K562 (cell line): Measurements from ENCODE around the gene HAS3. TPM values are rescaled to one million over a fixed set of nuclear protein-coding genes. Genes with fewer than 3 reads are reported as not detected.

Experiments
- HNRNPLL ChIP-seq: fragments of 200-400 bp; formaldehyde crosslinking; IDR thresholded peaks from 2 replicates; pipeline ENCODE4 v1.6.1; 2017; ENCODE audit warnings: low read length, low read depth, mild to moderate bottlenecking; ENCODE audit not compliant: poor library complexity, severe bottlenecking
- HSF4 ChIP-seq: fragments of 250-450 bp; sonication (Bioruptor Pico); IDR thresholded peaks from 2 replicates; pipeline ENCODE4 v2.1.2; 2022; ENCODE audit warnings: mild to moderate bottlenecking, moderate library complexity, borderline replicate concordance
- JUN ChIP-seq, 2 experiments: sonication (generic) in 1 of 2; formaldehyde crosslinking in 1 of 2; IDR thresholded peaks; 2 replicates each; pipeline versions ENCODE4 v1.6.1 to v1.8.0; 2012 to 2022; ENCODE audit warnings: borderline replicate concordance in 2 of 2, mild to moderate bottlenecking in 2 of 2, improper control_type of control experiment in 1 of 2, low read depth in 1 of 2, low read length in 1 of 2, missing genetic modification reagents in 1 of 2
- MAX ChIP-seq: sonication (generic); formaldehyde crosslinking; IDR thresholded peaks from 2 replicates; pipeline ENCODE4 v1.9.0; 2022; ENCODE audit warnings: mild to moderate bottlenecking, missing genetic modification reagents
- MCM3 ChIP-seq: fragments of 450-650 bp; IDR thresholded peaks from 2 replicates; pipeline ENCODE4 v1.6.1; 2016
- MIER1 ChIP-seq: fragments of 450-650 bp; IDR thresholded peaks from 2 replicates; pipeline ENCODE4 v1.6.1; 2016; ENCODE audit warnings: antibody characterized with exemption, mild to moderate bottlenecking, low read depth
- SOX6 ChIP-seq: fragments of 450-650 bp; IDR thresholded peaks from 2 replicates; pipeline ENCODE4 v1.6.1; 2014; ENCODE audit warnings: mild to moderate bottlenecking
- STAT6 ChIP-seq: sonication (generic); formaldehyde crosslinking; IDR thresholded peaks from 2 replicates; pipeline ENCODE4 v1.8.1; 2023; ENCODE audit warnings: mild to moderate bottlenecking, missing genetic modification reagents
- SUPT5H ChIP-seq: fragments of 450-650 bp; IDR thresholded peaks from 2 replicates; pipeline ENCODE4 v1.6.1; 2016
- TAF9B ChIP-seq: fragments of 450-650 bp; IDR thresholded peaks from 2 replicates; pipeline ENCODE4 v1.6.1; 2018; ENCODE audit warnings: mild to moderate bottlenecking; ENCODE audit not compliant: partially characterized antibody
- TARDBP ChIP-seq: fragments of 450-650 bp; IDR thresholded peaks from 2 replicates; pipeline ENCODE4 v1.6.1; 2016
- TOE1 ChIP-seq, 2 experiments: fragments of 450-650 bp in 1 of 2; sonication (generic) in 1 of 2; formaldehyde crosslinking in 1 of 2; IDR thresholded peaks; 2 replicates each; pipeline versions ENCODE4 v1.7.1 to v1.8.0; 2016 to 2022; ENCODE audit warnings: borderline replicate concordance in 2 of 2, mild to moderate bottlenecking in 2 of 2, antibody characterized with exemption in 1 of 2, inconsistent platforms in 1 of 2, low read depth in 1 of 2, missing genetic modification reagents in 1 of 2, moderate library complexity in 1 of 2
- ZC3H8 ChIP-seq: fragments of 450-650 bp; IDR thresholded peaks from 2 replicates; pipeline ENCODE4 v1.6.1; 2017
- ZFP30 ChIP-seq: fragments of 250-450 bp; sonication (Bioruptor Pico); IDR thresholded peaks from 2 replicates; pipeline ENCODE4 v1.8.0; 2022; ENCODE audit warnings: moderate library complexity, mild to moderate bottlenecking, inconsistent platforms, borderline replicate concordance
- ZNF311 ChIP-seq: fragments of 250-450 bp; sonication (Bioruptor Pico); IDR thresholded peaks from 2 replicates; pipeline ENCODE4 v1.4.0; 2020; ENCODE audit warnings: mild to moderate bottlenecking, moderate library complexity
- ZNF384 ChIP-seq: IDR thresholded peaks from 2 replicates; pipeline ENCODE4 v1.6.1; 2012; ENCODE audit warnings: low read depth, low read length, improper control_type of control experiment
- polyA plus RNA-seq, 8 experiments: library from polyadenylated mRNA; depleted of rRNA in 4 of 8; stranded (reverse) in 5 of 8; unstranded in 3 of 8; fragments of >200 nt; fragmentation: Nextera tagmentation in 2 of 8; fragmentation: Illumina TruSeq in 1 of 8; extraction: Ambion mirVana in 2 of 8; extraction: Trizol in 1 of 8; gene quantifications; 2 replicates each; pipeline versions ENCODE4 v1.2.1 to v1.2.3, GENCODE V29; 2011 to 2014; ENCODE audit warnings: inconsistent platforms in 1 of 8, missing spikeins in 1 of 8
- total RNA-seq, 7 experiments: library from RNA; depleted of rRNA in 6 of 7; stranded (reverse); fragments of >200 nt in 6 of 7; fragmentation: Illumina TruSeq in 2 of 7; extraction: Trizol in 2 of 7; gene quantifications; 2 replicates each; pipeline versions ENCODE4 v1.2.1 to v1.2.3, GENCODE V29; 2011 to 2021; ENCODE audit warnings: low replicate concordance in 1 of 7
- TF ChIP-seq, protein P1 (sequence below), 2 experiments: fragments of 450-650 bp in 1 of 2; sonication (generic) in 1 of 2; formaldehyde crosslinking in 1 of 2; IDR thresholded peaks in 1 of 2; conservative IDR thresholded peaks in 1 of 2; 2 replicates each; pipeline versions ENCODE4 v1.6.1 to v1.8.1; 2016 to 2023; ENCODE audit warnings: mild to moderate bottlenecking in 2 of 2, moderate library complexity in 2 of 2, inconsistent platforms in 1 of 2, missing genetic modification reagents in 1 of 2
- TF ChIP-seq, protein P2 (sequence below): fragments of 250-450 bp; sonication (Bioruptor Pico); IDR thresholded peaks from 2 replicates; pipeline ENCODE4 v1.6.1; 2021; ENCODE audit warnings: mild to moderate bottlenecking
- TF ChIP-seq, protein P3 (sequence below): fragments of 200-400 bp; formaldehyde crosslinking; IDR thresholded peaks from 2 replicates; pipeline ENCODE4 v1.6.1; 2017; ENCODE audit warnings: mild to moderate bottlenecking, low read depth, low read length, moderate library complexity

Gene HAS3
- total and polyA plus RNA-seq, 9 of the 15 experiments (the other 6 are each of a cell fraction or from before 2014, with no cell fraction given) = 0.04 to 0.33 (median 0.13) TPM; not detected in 1

DNA sequence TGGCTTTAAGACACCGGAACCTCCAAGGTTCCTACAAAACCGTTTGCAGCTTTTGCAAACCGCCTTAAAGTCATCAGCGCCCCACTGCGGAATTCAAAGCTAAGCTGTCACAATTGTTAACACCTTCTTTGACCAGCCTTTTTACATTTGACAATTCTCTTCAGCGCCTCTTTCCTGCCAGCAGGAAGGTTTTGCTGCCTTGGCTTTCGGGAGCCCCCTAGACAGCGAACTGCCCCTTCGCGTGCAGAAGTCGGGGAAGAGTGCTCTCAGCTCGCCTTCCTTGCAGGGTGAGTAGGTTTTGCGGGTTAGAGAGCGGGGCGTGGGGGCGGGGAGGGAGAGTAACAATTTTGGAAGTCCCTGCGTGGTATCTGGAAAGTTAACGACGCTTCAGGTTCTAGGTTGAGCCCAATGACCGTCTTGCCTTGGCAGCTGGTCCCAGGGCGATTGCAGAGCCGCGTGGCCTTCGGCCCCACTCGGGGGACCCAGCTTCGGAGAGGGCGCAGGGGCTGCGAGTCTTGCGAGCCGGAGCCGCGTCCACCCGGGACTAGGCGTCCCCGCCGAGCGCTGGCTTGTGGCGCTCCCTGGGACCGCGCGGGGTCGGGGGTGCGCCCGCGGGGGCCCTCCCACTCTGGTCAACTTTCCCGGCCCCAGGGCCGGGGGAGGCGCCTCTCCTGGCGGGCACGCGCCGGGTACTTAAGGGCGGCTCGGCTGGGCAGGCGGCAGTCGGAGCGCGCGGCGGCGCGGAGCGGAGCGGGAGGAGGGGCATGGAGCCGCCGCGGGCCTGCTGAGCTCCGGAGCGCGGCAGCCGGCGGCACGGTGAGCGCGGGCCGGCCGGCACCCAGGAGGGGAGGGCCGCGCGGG is at the start of gene HAS3 (continued):
- TF ChIP-seq STAT6 (CRISPR knock-in tag) = no peak
- TF ChIP-seq TOE1 (IDR thresholded peaks at IDR 0.05; ENCODE audit: borderline replicate concordance) = no peak
- TF ChIP-seq TOE1 (CRISPR knock-in tag; IDR thresholded peaks at IDR 0.05; ENCODE audit: borderline replicate concordance, low read depth) = no peak
- TF ChIP-seq, protein P1, sequence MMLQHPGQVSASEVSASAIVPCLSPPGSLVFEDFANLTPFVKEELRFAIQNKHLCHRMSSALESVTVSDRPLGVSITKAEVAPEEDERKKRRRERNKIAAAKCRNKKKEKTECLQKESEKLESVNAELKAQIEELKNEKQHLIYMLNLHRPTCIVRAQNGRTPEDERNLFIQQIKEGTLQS (IDR thresholded peaks at IDR 0.05) = no peak
- TF ChIP-seq, protein P1 (CRISPR knock-in tag; conservative IDR thresholded peaks at IDR 0.05) = no peak
- TF ChIP-seq ZNF384 = 0 out of 2 replicates have a peak, but pooled peaks have one; percentile 5
- TF ChIP-seq MAX (CRISPR knock-in tag) = 0 out of 2 replicates have a peak, but pooled peaks have one; percentile 41
- TF ChIP-seq ZC3H8 = no peak
- peak; percentile 46 for TF ChIP-seq HNRNPLL
- no peak for TF ChIP-seq ZNF311 (CRISPR knock-in tag)
- no peak for TF ChIP-seq MCM3
- TF ChIP-seq TARDBP = no peak
- TF ChIP-seq ZFP30 (CRISPR knock-in tag) = no peak
- TF ChIP-seq TAF9B = no peak
- TF ChIP-seq, protein P2, sequence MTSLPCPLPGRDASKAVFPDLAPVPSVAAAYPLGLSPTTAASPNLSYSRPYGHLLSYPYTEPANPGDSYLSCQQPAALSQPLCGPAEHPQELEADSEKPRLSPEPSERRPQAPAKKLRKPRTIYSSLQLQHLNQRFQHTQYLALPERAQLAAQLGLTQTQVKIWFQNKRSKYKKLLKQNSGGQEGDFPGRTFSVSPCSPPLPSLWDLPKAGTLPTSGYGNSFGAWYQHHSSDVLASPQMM (CRISPR knock-in tag) = no peak
- peak; percentile 28; the same call in 1 of the 2 replicates for TF ChIP-seq SOX6
- TF ChIP-seq JUN (IDR thresholded peaks at IDR 0.05; ENCODE audit: borderline replicate concordance, low read depth, low read length) = no peak
- TF ChIP-seq JUN (CRISPR knock-in tag; IDR thresholded peaks at IDR 0.05; ENCODE audit: borderline replicate concordance) = no peak
- TF ChIP-seq, protein P3, sequence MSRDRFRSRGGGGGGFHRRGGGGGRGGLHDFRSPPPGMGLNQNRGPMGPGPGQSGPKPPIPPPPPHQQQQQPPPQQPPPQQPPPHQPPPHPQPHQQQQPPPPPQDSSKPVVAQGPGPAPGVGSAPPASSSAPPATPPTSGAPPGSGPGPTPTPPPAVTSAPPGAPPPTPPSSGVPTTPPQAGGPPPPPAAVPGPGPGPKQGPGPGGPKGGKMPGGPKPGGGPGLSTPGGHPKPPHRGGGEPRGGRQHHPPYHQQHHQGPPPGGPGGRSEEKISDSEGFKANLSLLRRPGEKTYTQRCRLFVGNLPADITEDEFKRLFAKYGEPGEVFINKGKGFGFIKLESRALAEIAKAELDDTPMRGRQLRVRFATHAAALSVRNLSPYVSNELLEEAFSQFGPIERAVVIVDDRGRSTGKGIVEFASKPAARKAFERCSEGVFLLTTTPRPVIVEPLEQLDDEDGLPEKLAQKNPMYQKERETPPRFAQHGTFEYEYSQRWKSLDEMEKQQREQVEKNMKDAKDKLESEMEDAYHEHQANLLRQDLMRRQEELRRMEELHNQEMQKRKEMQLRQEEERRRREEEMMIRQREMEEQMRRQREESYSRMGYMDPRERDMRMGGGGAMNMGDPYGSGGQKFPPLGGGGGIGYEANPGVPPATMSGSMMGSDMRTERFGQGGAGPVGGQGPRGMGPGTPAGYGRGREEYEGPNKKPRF = no peak
- no peak for TF ChIP-seq SUPT5H
- no peak for TF ChIP-seq HSF4
- TF ChIP-seq MIER1 = no peak
